ENCODE measurements around the gene PLEKHJ1. TPM values are rescaled to one million over a fixed set of nuclear protein-coding genes. Genes with fewer than 3 reads are reported as not detected.

The PLEKHJ1 gene
- total and polyA plus RNA-seq, 7 donors, result 40.7 to 255 (median 57.3) TPM

- TF ChIP-seq POLR2AphosphoS5 (IDR thresholded peaks at IDR 0.05), result no peak
- no peak for TF ChIP-seq POLR2A (IDR thresholded peaks at IDR 0.05)
- Histone ChIP-seq H3K27ac (peak overlapping the region; percentile 97 to 99 (median 98)), H3K4me1 (peaks cover 0 to 76% (median 70%) of the 10 kb centered on the region in 4 donors), H3K27me3 (no peaks in the 10 kb centered on the region), H3K36me3 (peaks cover 0 to 18% (median 8%) of the 10 kb centered on the region in 4 donors), H3K9me3 (no peaks in the 10 kb centered on the region), H3K4me3 (peak overlapping the region; percentile 62 to 99 (median 76))
- no peak for DNase-seq
- 41 to 46% methylated on average over 43 of the region's 43 CpGs for WGBS, 2 donors
- intact Hi-C loops (cut with DNase I), result loop anchor here (2.0 kb wide), 4 partner anchors 74 to 154 kb away; partner anchors contain the start of genes AP3D1 and DOT1L
Measured at GRCh38 chr19:2237051-2237868, 1.1 kb upstream of the PLEKHJ1 start.

- intact Hi-C loops (cut with DNase I), result loop anchor here (1.0 to 2.0 kb wide), 7 partner anchors 33 to 155 kb away; partner anchors contain the start of genes AP3D1 and DOT1L
- peaks cover 0 to 63% (median 57%) of the 10 kb centered on the region in 4 donors for H3K4me1 ChIP-seq
Measured at GRCh38 chr19:2236064-2236313, 140 bp downstream of the PLEKHJ1 start.

GRCh38 chr19:2235381-2236063 lies 607 bp downstream of the PLEKHJ1 start:
- 1% methylated on average over 48 of the region's 48 CpGs for WGBS, 2 donors
- no peaks in the 10 kb centered on the region for H3K27me3 ChIP-seq
- TF ChIP-seq EP300 (IDR thresholded peaks at IDR 0.05) (no peak), CTCF (IDR thresholded peaks at IDR 0.05) (no peak), POLR2A (IDR thresholded peaks at IDR 0.05) (peak in 1 of 2 donors; percentile 21), POLR2AphosphoS5 (IDR thresholded peaks at IDR 0.05) (peak in 1 of 4 donors; percentile 5)
- H3K36me3 ChIP-seq, result peaks cover 0 to 33% (median 9%) of the 10 kb centered on the region in 4 donors
- H3K4me3 ChIP-seq, result peak overlapping the region; percentile 62 to 99 (median 76)
- DNase-seq, result no peak
- H3K9me3 ChIP-seq, result no peaks in the 10 kb centered on the region
- peaks cover 0 to 58% (median 53%) of the 10 kb centered on the region in 4 donors for H3K4me1 ChIP-seq
- H3K27ac ChIP-seq, result peak overlapping the region; percentile 97 to 99 (median 98)
- intact Hi-C loops (cut with DNase I), result loop anchor here (1.0 to 2.0 kb wide), 7 partner anchors 34 to 155 kb away; partner anchors contain the start of genes AP3D1 and DOT1L

More at GRCh38 chr19:2236064-2236313, 140 bp downstream of the PLEKHJ1 start:
- WGBS, 2 donors, result 1% methylated on average over 28 of the region's 28 CpGs
- Histone ChIP-seq H3K27me3 (no peaks in the 10 kb centered on the region), H3K27ac (peak overlapping the region; percentile 97 to 99 (median 98)), H3K9me3 (no peaks in the 10 kb centered on the region), H3K4me3 (peak overlapping the region; percentile 62 to 99 (median 76)), H3K36me3 (peaks cover 0 to 29% (median 8%) of the 10 kb centered on the region in 4 donors)
- TF ChIP-seq POLR2A (IDR thresholded peaks at IDR 0.05) (peak in 1 of 2 donors; percentile 13), EP300 (IDR thresholded peaks at IDR 0.05) (no peak), POLR2AphosphoS5 (IDR thresholded peaks at IDR 0.05) (peak in 3 of 4 donors; percentile 25 to 74 (median 73)), CTCF (IDR thresholded peaks at IDR 0.05) (no peak)
- DNase-seq, result no peak

GRCh38 chr19:2234996-2235380 lies 1.1 kb downstream of the PLEKHJ1 start:
- intact Hi-C loops (cut with DNase I), result no loop called here
- peak overlapping the region; percentile 97 to 99 (median 98) for H3K27ac ChIP-seq
- no peak for DNase-seq
- WGBS, 2 donors, result 12 to 58% methylated on average over 6 of the region's 6 CpGs
- no peak for TF ChIP-seq CTCF (IDR thresholded peaks at IDR 0.05)
- TF ChIP-seq EP300 (IDR thresholded peaks at IDR 0.05), result no peak
- no peak for TF ChIP-seq POLR2A (IDR thresholded peaks at IDR 0.05)
- TF ChIP-seq POLR2AphosphoS5 (IDR thresholded peaks at IDR 0.05), result no peak
- H3K4me3 ChIP-seq, result peak overlapping the region; percentile 62 to 99 (median 76)
- H3K9me3 ChIP-seq, result no peaks in the 10 kb centered on the region
- peaks cover 0 to 39% (median 15%) of the 10 kb centered on the region in 4 donors for H3K36me3 ChIP-seq
- H3K4me1 ChIP-seq, result peaks cover 0 to 53% (median 47%) of the 10 kb centered on the region in 4 donors
- H3K27me3 ChIP-seq, result no peaks in the 10 kb centered on the region

Data from sigmoid colon (tissue), 7 donors.